IMR-90 (cell line): ENCODE results near the gene OLFM4. TPM values are rescaled to one million over a fixed set of nuclear protein-coding genes. Genes with fewer than 3 reads are reported as not detected.

Experiments
- ATAC-seq: fragments of 200-7000 bp; cut with Tn5 transposase; 2 replicates; pipeline ENCODE4 v1.9.1; 2020; ENCODE audit warnings: low read depth, mild to moderate bottlenecking, moderate library complexity
- BruUV-seq: library from RNA; stranded (reverse); fragments of 400-500 nt; replicated peaks from 2 replicates; lab custom pipeline; 2021; lab: Mats Ljungman, UMichigan
- CTCF ChIA-PET: fragments of 300-600 bp; formaldehyde crosslinking; extraction: SDS; loops from one replicate; lab custom pipeline; 2021; ENCODE audit warnings: antibody characterized with exemption; lab: Yijun Ruan, JAX
- POLR2A ChIA-PET: fragments of 300-600 bp; sonication (Branson Sonifier 250); formaldehyde crosslinking; loops from one replicate; lab custom pipeline; 2022; ENCODE audit warnings: antibody characterized with exemption; ENCODE audit not compliant: unreplicated experiment; lab: Charles Lee
- DNase-seq: peaks from one replicate; pipeline ENCODE4 v3.0.0; 2013
- H2AFZ ChIP-seq: replicated peaks from 2 replicates; pipeline ENCODE3; 2013; ENCODE audit warnings: low read length, mild to moderate bottlenecking; ENCODE audit not compliant: poor library complexity
- H2AK5ac ChIP-seq: 2 replicates; pipeline ENCODE4 v1.6.1; 2013; ENCODE audit warnings: low read depth, low read length, inconsistent platforms
- H2AK9ac ChIP-seq: replicated peaks from 2 replicates; pipeline ENCODE3; 2013; ENCODE audit warnings: mild to moderate bottlenecking, low read depth, low read length, moderate library complexity; ENCODE audit not compliant: poor library complexity
- H2BK120ac ChIP-seq: 2 replicates; pipeline ENCODE4 v1.6.1; 2013; ENCODE audit warnings: low read depth, low read length, inconsistent platforms
- H2BK15ac ChIP-seq: 3 replicates; pipeline ENCODE4 v1.6.1; 2013; ENCODE audit warnings: low read depth, low read length, inconsistent platforms
- H2BK20ac ChIP-seq: 2 replicates; pipeline ENCODE4 v1.6.1; 2013; ENCODE audit warnings: low read depth, mild to moderate bottlenecking, inconsistent platforms, low read length, moderate library complexity
- H2BK5ac ChIP-seq: 2 replicates; pipeline ENCODE4 v1.6.1; 2013; ENCODE audit warnings: mild to moderate bottlenecking, low read depth, low read length, inconsistent platforms; ENCODE audit not compliant: poor library complexity, severe bottlenecking
- H3K14ac ChIP-seq: replicated peaks from 2 replicates; pipeline ENCODE4 v1.6.1; 2013; ENCODE audit warnings: low read depth, low read length, inconsistent platforms
- H3K18ac ChIP-seq: 2 replicates; pipeline ENCODE4 v1.6.1; 2013; ENCODE audit warnings: low read depth, low read length, control low read depth
- H3K23ac ChIP-seq: 2 replicates; pipeline ENCODE4 v1.6.1; 2013; ENCODE audit warnings: low read depth, low read length, inconsistent platforms
- H3K27ac ChIP-seq: 2 replicates; pipeline ENCODE4 v1.5.1; 2013; ENCODE audit warnings: mild to moderate bottlenecking, control low read depth, low read length; ENCODE audit not compliant: insufficient read depth
- H3K27me3 ChIP-seq: 2 replicates; pipeline ENCODE4 v1.6.1; 2013; ENCODE audit warnings: low read length; ENCODE audit not compliant: control insufficient read depth, insufficient read depth
- H3K36me3 ChIP-seq: 2 replicates; pipeline ENCODE4 v1.6.1; 2013; ENCODE audit warnings: low read length, mixed read lengths; ENCODE audit not compliant: control insufficient read depth, insufficient read depth
- H3K4ac ChIP-seq: 2 replicates; pipeline ENCODE4 v1.6.1; 2013; ENCODE audit warnings: low read depth, low read length, inconsistent platforms
- H3K4me1 ChIP-seq: 2 replicates; pipeline ENCODE4 v1.6.1; 2013; ENCODE audit warnings: low read length, mixed read lengths; ENCODE audit not compliant: control insufficient read depth, insufficient read depth
- H3K4me2 ChIP-seq: 2 replicates; pipeline ENCODE4 v1.6.1; 2013; ENCODE audit warnings: low read depth, mild to moderate bottlenecking, control low read depth, low read length, moderate library complexity
- H3K4me3 ChIP-seq: 2 replicates; pipeline ENCODE4 v1.5.1; 2013; ENCODE audit warnings: low read depth, mild to moderate bottlenecking, control low read depth, low read length, moderate library complexity; ENCODE audit not compliant: insufficient read depth
- H3K56ac ChIP-seq: 2 replicates; pipeline ENCODE4 v1.6.1; 2013; ENCODE audit warnings: low read length, inconsistent platforms; ENCODE audit not compliant: insufficient read depth; ENCODE audit errors: extremely low read depth
- H3K79me1 ChIP-seq, 2 experiments: 2 replicates each; pipeline ENCODE4 v1.6.1; 2013; ENCODE audit warnings: low read length in 2 of 2, inconsistent platforms in 1 of 2, low read depth in 1 of 2
- H3K9ac ChIP-seq: 2 replicates; pipeline ENCODE4 v1.6.1; 2013; ENCODE audit warnings: low read depth, low read length, control low read depth
- H3K9me1 ChIP-seq: 2 replicates; pipeline ENCODE4 v1.6.1; 2013; ENCODE audit warnings: low read length, inconsistent platforms; ENCODE audit not compliant: insufficient read depth
- H3K9me3 ChIP-seq: 2 replicates; pipeline ENCODE4 v1.6.1; 2013; ENCODE audit warnings: low read length; ENCODE audit not compliant: control insufficient read depth, insufficient read depth
- H4K20me1 ChIP-seq: 2 replicates; pipeline ENCODE4 v1.6.1; 2013; ENCODE audit warnings: low read length, inconsistent platforms; ENCODE audit not compliant: insufficient read depth
- H4K5ac ChIP-seq: 2 replicates; pipeline ENCODE4 v1.6.1; 2013; ENCODE audit warnings: mild to moderate bottlenecking, low read depth, low read length, control low read depth
- H4K8ac ChIP-seq, 2 experiments: 2 replicates each; pipeline ENCODE4 v1.6.1; 2013; ENCODE audit warnings: low read depth in 2 of 2, low read length in 2 of 2, control low read depth in 1 of 2, inconsistent platforms in 1 of 2
- H4K91ac ChIP-seq: 2 replicates; pipeline ENCODE4 v1.6.1; 2013; ENCODE audit warnings: low read depth, low read length, inconsistent platforms; ENCODE audit not compliant: insufficient read depth
- BHLHE40 ChIP-seq: fragments of 150-350 bp; IDR thresholded peaks from 2 replicates; pipeline ENCODE4 v1.6.1; 2016; ENCODE audit warnings: mild to moderate bottlenecking, low read depth, low read length
- CEBPB ChIP-seq: IDR thresholded peaks from 2 replicates; pipeline ENCODE4 v1.6.1; 2012; ENCODE audit warnings: low read depth, low read length, improper control_type of control experiment
- CHD1 ChIP-seq: IDR thresholded peaks from 2 replicates; pipeline ENCODE4 v1.6.1; 2012; ENCODE audit warnings: low read depth, low read length, improper control_type of control experiment
- ELK1 ChIP-seq: fragments of 150-350 bp; IDR thresholded peaks from 2 replicates; pipeline ENCODE4 v1.6.1; 2016; ENCODE audit warnings: low read depth, mild to moderate bottlenecking, low read length, moderate library complexity, borderline replicate concordance
- FOS ChIP-seq: fragments of 150-350 bp; IDR thresholded peaks from 2 replicates; pipeline ENCODE4 v1.6.1; 2016; ENCODE audit warnings: low read depth, low read length
- MAFK ChIP-seq: IDR thresholded peaks from 2 replicates; pipeline ENCODE4 v1.6.1; 2012; ENCODE audit warnings: low read depth, low read length, improper control_type of control experiment
- MAZ ChIP-seq: IDR thresholded peaks from 2 replicates; pipeline ENCODE4 v1.6.1; 2012; ENCODE audit warnings: low read depth, mild to moderate bottlenecking, low read length, improper control_type of control experiment, moderate library complexity, borderline replicate concordance
- MXI1 ChIP-seq: IDR thresholded peaks from 2 replicates; pipeline ENCODE4 v1.6.1; 2012; ENCODE audit warnings: low read depth, mild to moderate bottlenecking, low read length, moderate library complexity, borderline replicate concordance
- NFE2L2 ChIP-seq: fragments of 150-350 bp; IDR thresholded peaks from 2 replicates; pipeline ENCODE4 v1.6.1; 2016; ENCODE audit warnings: low read depth, mild to moderate bottlenecking, low read length
- POLR2A ChIP-seq: IDR thresholded peaks from 2 replicates; pipeline ENCODE4 v1.6.1; 2012; ENCODE audit warnings: mild to moderate bottlenecking, low read depth, low read length
- RAD21 ChIP-seq: IDR thresholded peaks from 2 replicates; pipeline ENCODE4 v1.6.1; 2012; ENCODE audit warnings: low read length, improper control_type of control experiment
- RCOR1 ChIP-seq: IDR thresholded peaks from 2 replicates; pipeline ENCODE4 v1.6.1; 2012; ENCODE audit warnings: mild to moderate bottlenecking, low read length, improper control_type of control experiment; ENCODE audit not compliant: insufficient replicate concordance
- RFX5 ChIP-seq: IDR thresholded peaks from 2 replicates; pipeline ENCODE4 v1.8.0; 2012; ENCODE audit warnings: low read depth, mild to moderate bottlenecking, low read length, moderate library complexity
- SMC3 ChIP-seq: fragments of 150-350 bp; IDR thresholded peaks from 2 replicates; pipeline ENCODE4 v1.6.1; 2016; ENCODE audit warnings: low read depth, mild to moderate bottlenecking, antibody characterized with exemption, low read length, moderate library complexity
- WGBS, 2 experiments: methylation state at CpG; one replicate each; pipeline versions ENCODE4 v1.1.5 to v1.1.7; 2013; ENCODE audit warnings: missing lambda C conversion rate in 2 of 2; ENCODE audit not compliant: insufficient read length in 1 of 2; ENCODE audit errors: extremely low coverage in 2 of 2; 5-methylcytosine and 5-hydroxymethylcytosine counted together
- dilution Hi-C: fragments of 300-500 bp; cut with HindIII; formaldehyde crosslinking; loops from one replicate; pipeline ENCODE4 v1.14.3; 2018; ENCODE audit warnings: low sequenced_read_pairs; ENCODE audit not compliant: unreplicated experiment
- in situ Hi-C: fragments of 300-500 bp; cut with MboI; formaldehyde crosslinking; loops from 3 replicates; pipeline ENCODE4 v1.14.3; 2019; ENCODE audit warnings: low sequenced_read_pairs, inconsistent platforms, mixed read lengths
- intact Hi-C: fragments of 100-400 bp; cut with micrococcal nuclease; formaldehyde crosslinking; loops from 2 replicates; pipeline ENCODE4 v1.10.0; 2022
- polyA plus RNA-seq, 3 experiments: library from polyadenylated mRNA; depleted of rRNA; stranded (reverse); fragments of >200 nt; gene quantifications; 2 replicates each; pipeline ENCODE4 v1.2.3, GENCODE V29; 2012; ENCODE audit warnings: low replicate concordance in 1 of 3
- total RNA-seq: library from RNA; depleted of rRNA; stranded (reverse); fragments of >200 nt; gene quantifications from 2 replicates; pipeline ENCODE4 v1.2.3, GENCODE V29; 2012
- TF ChIP-seq, protein P1 (sequence below): conservative IDR thresholded peaks from 2 replicates; pipeline ENCODE4 v1.5.1; 2012; ENCODE audit warnings: mild to moderate bottlenecking, low read depth, low read length, improper control_type of control experiment
- TF ChIP-seq, protein P2 (sequence below): fragments of 150-350 bp; IDR thresholded peaks from 2 replicates; pipeline ENCODE4 v1.6.1; 2017; ENCODE audit warnings: mild to moderate bottlenecking, antibody characterized with exemption, low read length, low read depth

Gene OLFM4
- total and polyA plus RNA-seq, 2 of the 4 experiments (the other 2 are of a cell fraction), result not detected

GRCh38 chr13:52992110-52992509 is 36.5 kb upstream of the OLFM4 start:
- Histone ChIP-seq H2AK5ac (no peak overlapping the region), H3K36me3 (no peaks in the 10 kb centered on the region), H3K4ac (no peak overlapping the region), H3K14ac (no peak overlapping the region), H3K4me3 (no peak overlapping the region), H2BK120ac (no peak overlapping the region), H3K27me3 (no peaks in the 10 kb centered on the region), H3K18ac (no peak overlapping the region), H2BK20ac (no peak overlapping the region), H3K4me1 (no peaks in the 10 kb centered on the region), H2AK9ac (no peak overlapping the region), H4K91ac (no peak overlapping the region), H3K79me1 (no peaks in the 10 kb centered on the region), H2BK5ac (no peak overlapping the region), H4K20me1 (no peaks in the 10 kb centered on the region), H2AFZ (no peak overlapping the region), H3K9ac (no peak overlapping the region), H2BK15ac (no peak overlapping the region), H3K27ac (no peak overlapping the region), H3K9me1 (no peaks in the 10 kb centered on the region), H3K4me2 (no peak overlapping the region), H3K56ac (no peak overlapping the region), H3K23ac (no peak overlapping the region), H3K9me3 (peaks cover 6% of the 10 kb centered on the region; the same call in 1 of the 2 replicates), H4K8ac (no peak overlapping the region), H4K5ac (no peak overlapping the region)
- ATAC-seq (no peak), DNase-seq (no peak)
- BruUV-seq, result no TSS peak
- TF ChIP-seq MXI1 (no peak), CHD1 (no peak), NFE2L2 (no peak), POLR2A (no peak), RCOR1 (no peak), SMC3 (no peak), RFX5 (no peak), FOS (no peak), MAFK (no peak), MAZ (no peak), RAD21 (no peak), BHLHE40 (no peak), ELK1 (no peak), CEBPB (no peak)
- TF ChIP-seq, protein P1, sequence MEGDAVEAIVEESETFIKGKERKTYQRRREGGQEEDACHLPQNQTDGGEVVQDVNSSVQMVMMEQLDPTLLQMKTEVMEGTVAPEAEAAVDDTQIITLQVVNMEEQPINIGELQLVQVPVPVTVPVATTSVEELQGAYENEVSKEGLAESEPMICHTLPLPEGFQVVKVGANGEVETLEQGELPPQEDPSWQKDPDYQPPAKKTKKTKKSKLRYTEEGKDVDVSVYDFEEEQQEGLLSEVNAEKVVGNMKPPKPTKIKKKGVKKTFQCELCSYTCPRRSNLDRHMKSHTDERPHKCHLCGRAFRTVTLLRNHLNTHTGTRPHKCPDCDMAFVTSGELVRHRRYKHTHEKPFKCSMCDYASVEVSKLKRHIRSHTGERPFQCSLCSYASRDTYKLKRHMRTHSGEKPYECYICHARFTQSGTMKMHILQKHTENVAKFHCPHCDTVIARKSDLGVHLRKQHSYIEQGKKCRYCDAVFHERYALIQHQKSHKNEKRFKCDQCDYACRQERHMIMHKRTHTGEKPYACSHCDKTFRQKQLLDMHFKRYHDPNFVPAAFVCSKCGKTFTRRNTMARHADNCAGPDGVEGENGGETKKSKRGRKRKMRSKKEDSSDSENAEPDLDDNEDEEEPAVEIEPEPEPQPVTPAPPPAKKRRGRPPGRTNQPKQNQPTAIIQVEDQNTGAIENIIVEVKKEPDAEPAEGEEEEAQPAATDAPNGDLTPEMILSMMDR, result no peak
- TF ChIP-seq, protein P2, sequence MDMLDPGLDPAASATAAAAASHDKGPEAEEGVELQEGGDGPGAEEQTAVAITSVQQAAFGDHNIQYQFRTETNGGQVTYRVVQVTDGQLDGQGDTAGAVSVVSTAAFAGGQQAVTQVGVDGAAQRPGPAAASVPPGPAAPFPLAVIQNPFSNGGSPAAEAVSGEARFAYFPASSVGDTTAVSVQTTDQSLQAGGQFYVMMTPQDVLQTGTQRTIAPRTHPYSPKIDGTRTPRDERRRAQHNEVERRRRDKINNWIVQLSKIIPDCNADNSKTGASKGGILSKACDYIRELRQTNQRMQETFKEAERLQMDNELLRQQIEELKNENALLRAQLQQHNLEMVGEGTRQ, result no peak
- in situ Hi-C loops (no loop called here), dilution Hi-C loops (no loop called here), intact Hi-C loops (no loop called here)
- POLR2A ChIA-PET, result no interaction called here
- CTCF ChIA-PET, result interaction anchor here (0.5 kb wide), 1 partner anchor 9 kb away, joined by 7 read pairs; no protein-coding TSS in a partner anchor
- 81% methylated on average over 6 of the region's 11 CpGs; no CpG with 5 or more reads in 1 of the 2 experiments for WGBS, 2 experiments
